Endometrial microvascular endothelial cells (primary cell): ENCODE measurements around the gene FASN. TPM values are rescaled to one million over a fixed set of nuclear protein-coding genes. Genes with fewer than 3 reads are reported as not detected.

Experiments used
- in situ Hi-C: cut with HindIII; loops from 2 replicates; pipeline ENCODE4 v1.10.0; 2017; ENCODE audit warnings: low sequenced_read_pairs, low pct_unique_long_range_greater_than_20kb; ENCODE audit errors: inconsistent ontology term
- total RNA-seq: library from RNA; depleted of rRNA; stranded (reverse); fragments of >200 nt; gene quantifications from one replicate; pipeline ENCODE4 v1.2.3, GENCODE V29; 2015; ENCODE audit errors: inconsistent ontology term

FASN gene
- total RNA-seq, 1 donor from 2014 or later: 76.7 TPM

- in situ Hi-C loops: no loop called here
These were observed 60.7 kb downstream of the FASN start, which contains the start of gene DCXR for GRCh38 chr17:82037092-82037888. DCXR (minus strand) TSS chr17:82037697; CDS start chr17:82037682, 15 bp downstream.

DNA sequence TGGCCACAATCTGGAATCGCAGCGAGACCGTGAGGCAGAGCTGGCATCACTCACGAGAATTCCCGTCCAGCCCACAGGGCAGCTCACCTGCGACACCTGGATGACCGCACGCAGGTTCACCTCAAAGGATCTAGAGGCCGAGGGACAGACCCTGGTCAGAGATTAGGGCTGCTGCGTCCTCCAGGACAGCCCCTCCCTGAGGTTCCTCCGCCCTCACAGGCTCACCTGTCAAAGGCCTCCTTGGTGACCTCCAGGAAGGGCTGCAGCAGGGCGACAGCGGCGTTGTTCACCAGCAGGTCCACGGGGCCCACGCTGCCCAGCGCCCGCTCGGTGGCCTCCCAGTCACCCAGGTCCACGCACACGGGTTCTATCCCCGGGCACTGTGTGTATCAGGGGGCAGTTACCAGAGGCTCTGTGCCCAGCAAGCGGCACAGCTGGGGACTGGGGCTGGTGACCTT, 61.4 kb downstream of the FASN start:
- in situ Hi-C loops: no loop called here

- in situ Hi-C loops: no loop called here
These were observed 61.9 kb downstream of the FASN start for GRCh38 chr17:82035956-82036633.

DNA sequence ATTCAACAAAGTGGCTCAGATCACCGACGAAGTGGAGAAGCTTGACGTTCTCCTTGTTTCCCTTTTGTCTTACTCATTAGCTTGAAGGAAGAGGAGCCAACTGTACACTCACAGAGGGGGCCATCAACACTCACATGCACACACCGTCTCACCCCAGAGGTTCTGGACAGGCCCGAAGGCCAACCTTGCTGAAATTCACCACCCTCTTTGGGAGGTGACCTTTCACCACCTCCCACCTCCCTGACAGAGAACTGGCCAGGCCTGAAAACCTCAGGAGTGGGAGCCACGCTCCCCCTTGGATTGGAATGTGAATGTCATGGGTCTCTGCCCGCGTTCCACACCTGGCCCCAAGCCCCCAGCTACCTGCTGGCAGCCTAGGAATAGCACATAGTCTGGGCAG, 62.5 kb downstream of the FASN start:
- in situ Hi-C loops: no loop called here

DNA sequence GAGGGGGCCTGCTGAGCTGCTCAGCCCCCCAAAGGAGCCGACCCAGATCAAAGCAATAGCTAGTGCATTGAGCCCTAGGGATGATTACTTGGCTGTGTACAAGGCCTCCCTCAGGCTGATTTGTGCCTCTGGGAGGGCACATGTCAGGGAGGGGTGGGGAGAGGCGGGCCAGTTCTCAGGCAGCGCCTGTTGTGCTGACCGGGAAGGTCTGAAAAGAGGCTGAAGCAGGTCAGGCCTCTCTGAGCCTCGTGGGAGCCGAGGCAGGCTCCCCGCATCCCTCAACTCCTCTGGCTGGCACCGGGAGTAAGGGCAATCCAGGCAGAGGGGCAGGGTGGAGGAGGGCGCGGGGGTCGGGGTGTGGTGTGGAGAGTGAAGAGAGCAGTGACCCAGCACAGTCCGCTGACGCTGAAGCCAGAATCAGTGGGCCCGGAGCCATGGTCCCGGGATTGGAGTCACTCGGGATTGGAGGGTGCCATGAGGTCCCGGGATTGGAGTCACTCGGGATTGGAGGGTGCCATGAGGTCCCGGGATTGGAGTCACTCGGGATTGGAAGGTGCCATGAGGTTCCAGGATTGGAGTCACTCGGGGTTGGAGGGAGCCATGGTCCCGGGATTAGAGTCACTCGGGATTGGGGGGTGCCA, 63.5 kb downstream of the FASN start:
- in situ Hi-C loops: no loop called here

DNA sequence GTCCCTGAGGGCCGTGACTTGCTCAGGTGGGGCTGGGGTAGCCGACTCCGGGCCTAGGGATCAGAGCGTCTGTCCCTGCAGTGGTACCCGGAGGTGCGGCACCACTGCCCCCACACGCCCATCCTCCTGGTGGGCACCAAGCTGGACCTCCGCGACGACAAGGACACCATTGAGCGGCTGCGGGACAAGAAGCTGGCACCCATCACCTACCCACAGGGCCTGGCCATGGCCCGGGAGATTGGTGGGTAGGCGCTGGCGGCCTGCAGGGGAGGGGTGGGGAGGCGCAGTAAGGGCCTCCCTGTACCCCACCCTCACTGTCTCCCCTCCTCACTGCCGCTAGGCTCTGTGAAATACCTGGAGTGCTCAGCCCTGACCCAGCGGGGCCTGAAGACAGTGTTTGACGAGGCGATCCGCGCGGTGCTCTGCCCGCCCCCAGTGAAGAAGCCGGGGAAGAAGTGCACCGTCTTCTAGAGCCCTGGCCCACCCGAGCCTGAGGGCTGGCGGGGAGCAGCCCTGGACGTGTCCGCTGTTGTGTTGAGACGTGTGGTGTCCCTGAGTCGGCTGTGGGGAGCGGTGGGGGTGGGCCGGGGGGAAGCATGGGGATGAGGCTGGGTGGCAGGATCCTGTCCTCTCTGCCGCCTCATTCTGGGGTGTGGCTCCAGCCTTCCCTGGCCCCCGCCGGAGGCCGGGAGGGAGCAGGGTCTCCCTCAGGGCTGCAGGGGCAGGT, 64.5 kb downstream of the FASN start:
- in situ Hi-C loops: no loop called here

DNA sequence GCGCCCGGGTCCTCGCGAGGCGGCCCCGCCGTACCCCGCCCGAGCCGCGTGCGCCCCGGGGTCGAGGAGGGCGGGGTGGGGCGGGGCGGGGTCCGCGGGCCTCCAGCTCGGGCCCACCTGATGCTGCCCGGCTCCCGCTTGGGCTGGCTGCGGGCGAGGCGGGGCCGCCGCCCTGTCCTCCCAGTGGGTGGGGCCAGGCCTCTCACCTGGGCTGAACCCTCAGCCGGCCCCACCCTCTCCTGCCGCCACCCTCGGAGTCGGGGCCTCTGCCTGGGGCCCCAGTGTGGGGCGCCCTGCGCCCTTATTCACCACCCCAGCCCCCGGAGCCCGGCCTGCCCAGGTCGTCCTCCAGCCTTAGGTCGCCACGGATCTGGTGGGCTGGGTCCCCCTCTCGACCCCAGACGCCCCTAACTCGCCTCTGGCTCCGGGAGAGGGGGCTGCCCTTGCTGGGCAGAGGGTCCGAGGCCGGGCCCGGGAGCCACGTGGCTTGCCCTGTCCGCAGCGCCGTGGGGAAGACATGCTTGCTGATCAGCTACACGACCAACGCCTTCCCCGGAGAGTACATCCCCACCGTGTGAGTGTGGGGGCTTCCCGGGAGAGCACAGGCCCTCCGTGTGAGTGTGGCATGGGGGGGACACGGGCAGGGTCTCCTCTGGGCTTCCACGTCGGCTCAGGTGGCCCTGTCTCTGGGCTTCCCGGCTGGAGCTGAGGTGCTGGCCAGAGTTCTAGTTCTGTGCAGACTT, 66.0 kb downstream of the FASN start:
- in situ Hi-C loops: no loop called here

GRCh38 chr17:82031303-82031884, 66.6 kb downstream of the FASN start, which contains the start of gene RAC3:
RAC3 (plus strand) TSS chr17:82031678; CDS start chr17:82031762, 84 bp downstream.
- in situ Hi-C loops: no loop called here

DNA sequence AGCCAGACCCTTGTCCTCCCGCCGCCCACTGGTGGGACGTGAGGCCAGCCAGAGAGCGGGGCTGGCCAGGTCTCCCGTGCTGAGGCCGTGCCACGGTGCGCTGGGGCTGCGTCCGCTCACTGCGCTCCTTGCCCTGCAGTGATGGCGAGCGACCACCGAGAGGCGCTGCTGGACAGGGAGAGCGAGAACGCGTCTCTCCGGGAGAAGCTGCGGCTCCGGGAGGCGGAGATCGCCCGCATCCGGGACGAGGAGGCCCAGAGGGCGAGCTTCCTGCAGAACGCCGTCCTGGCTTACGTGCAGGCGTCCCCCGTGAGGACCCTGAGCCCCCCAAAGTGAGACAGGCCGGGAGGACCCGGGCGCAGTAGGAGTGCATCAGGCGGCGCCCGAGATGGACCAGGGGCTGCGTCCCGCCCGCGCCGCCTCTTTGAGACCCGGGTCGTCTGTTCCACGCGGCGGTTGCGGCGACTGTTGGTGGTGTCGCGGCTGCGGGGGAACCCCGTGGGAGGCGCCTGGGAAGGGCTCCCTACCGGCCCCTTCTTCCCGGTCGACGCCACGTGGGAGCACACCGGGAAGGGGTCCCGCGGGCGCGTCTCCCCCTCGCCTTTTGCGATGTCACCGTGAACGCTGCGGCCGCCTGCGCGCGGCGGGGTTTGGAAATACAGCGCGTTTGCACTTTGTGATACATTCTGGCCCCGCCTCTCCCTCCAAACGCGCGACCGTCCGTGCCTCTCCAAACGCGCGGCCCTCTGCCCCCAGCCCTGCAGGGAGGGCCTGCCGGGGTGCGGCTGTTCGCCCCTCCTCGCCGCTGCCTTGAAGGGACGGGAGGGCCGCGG, 67.3 kb downstream of the FASN start:
- in situ Hi-C loops: no loop called here

- in situ Hi-C loops: no loop called here
These were observed 68.0 kb downstream of the FASN start for GRCh38 chr17:82029990-82030469.

DNA sequence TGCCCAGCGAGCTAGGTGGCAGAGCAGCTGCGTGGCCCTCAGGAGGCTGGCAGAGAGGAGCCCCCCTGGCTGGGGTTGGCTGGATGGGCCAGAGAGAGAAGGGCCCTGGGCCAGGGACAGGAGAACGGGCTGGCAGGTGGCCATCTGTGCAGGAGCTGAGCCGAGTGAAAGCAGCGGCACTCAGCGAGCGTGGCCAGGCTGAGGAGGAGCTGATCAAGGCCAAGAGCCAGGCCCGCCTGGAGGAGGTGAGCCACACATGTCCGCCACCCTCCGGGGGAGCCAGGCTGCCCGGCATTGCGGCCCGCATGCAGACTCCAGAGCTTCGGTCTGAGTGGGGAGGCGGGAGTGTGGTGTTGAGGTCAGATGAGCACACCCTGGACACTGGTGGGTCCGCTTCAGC, 68.6 kb downstream of the FASN start:
- in situ Hi-C loops: no loop called here

DNA sequence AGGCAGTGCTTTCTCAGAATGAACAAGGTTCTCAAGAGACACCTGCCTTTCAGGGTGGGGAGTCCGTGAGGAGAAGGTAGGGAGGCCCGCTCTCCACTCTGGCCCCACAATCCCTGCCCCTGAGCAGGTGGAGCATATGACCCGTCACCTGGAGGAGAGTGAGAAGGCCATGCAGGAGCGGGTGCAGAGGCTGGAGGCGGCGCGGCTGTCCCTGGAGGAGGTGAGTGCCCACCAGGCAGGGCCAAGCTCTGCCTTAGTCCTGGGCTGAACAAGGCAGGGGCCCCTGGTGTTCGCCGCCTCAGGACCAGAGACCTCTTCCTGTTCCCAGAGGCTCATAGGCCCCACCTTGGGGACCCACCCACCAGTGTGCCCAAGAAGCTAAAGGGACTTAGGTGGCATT, 69.1 kb downstream of the FASN start:
- in situ Hi-C loops: no loop called here

Other genes starting within 250 kb of the FASN start
- 1,412 TPM for gene P4HB, start 237.7 kb downstream of the FASN start, total RNA-seq
- 471 TPM for gene ARHGDIA, start 226.9 kb downstream of the FASN start, total RNA-seq
- 284 TPM for gene ALYREF, start 206.7 kb downstream of the FASN start, total RNA-seq
- gene ANAPC11, start 206.5 kb downstream of the FASN start, total RNA-seq: 166 TPM
- not detected for gene NPB, start 196.0 kb downstream of the FASN start, total RNA-seq
- 41.0 TPM for gene PCYT2, start 186.8 kb downstream of the FASN start, total RNA-seq
- gene SIRT7, start 180.1 kb downstream of the FASN start, total RNA-seq: 14.3 TPM
- 21.0 TPM for gene MAFG, start 170.5 kb downstream of the FASN start, total RNA-seq
- gene PYCR1, start 160.9 kb downstream of the FASN start, total RNA-seq: 60.9 TPM
- gene MYADML2, start 151.0 kb downstream of the FASN start, total RNA-seq: not detected
- gene NOTUM, start 137.0 kb downstream of the FASN start, total RNA-seq: not detected
- gene ASPSCR1, start 120.6 kb downstream of the FASN start, total RNA-seq: 12.2 TPM
- 159 TPM for gene CENPX, start 75.4 kb downstream of the FASN start, total RNA-seq
- gene LRRC45, start 74.9 kb downstream of the FASN start, total RNA-seq: 23.0 TPM
- 30.2 TPM for gene RAC3, start 66.6 kb downstream of the FASN start, total RNA-seq
- 133 TPM for gene DCXR, start 60.5 kb downstream of the FASN start, total RNA-seq
- 36.0 TPM for gene RFNG, start 46.4 kb downstream of the FASN start, total RNA-seq
- 140 TPM for gene GPS1, start 46.3 kb downstream of the FASN start, total RNA-seq
- 70.0 TPM for gene DUS1L, start 32.4 kb downstream of the FASN start, total RNA-seq
- gene CCDC57, start 114.6 kb upstream of the FASN start, total RNA-seq: 3.1 TPM
- 345 TPM for gene SLC16A3, start 130.8 kb upstream of the FASN start, total RNA-seq
- gene CSNK1D, start 175.5 kb upstream of the FASN start, total RNA-seq: 74.1 TPM
- not detected for gene CD7, start 219.4 kb upstream of the FASN start, total RNA-seq
- 8.0 TPM for gene SECTM1, start 235.5 kb upstream of the FASN start, total RNA-seq